ENCODE data around the gene NKAIN4.

Gene NKAIN4

DNA sequence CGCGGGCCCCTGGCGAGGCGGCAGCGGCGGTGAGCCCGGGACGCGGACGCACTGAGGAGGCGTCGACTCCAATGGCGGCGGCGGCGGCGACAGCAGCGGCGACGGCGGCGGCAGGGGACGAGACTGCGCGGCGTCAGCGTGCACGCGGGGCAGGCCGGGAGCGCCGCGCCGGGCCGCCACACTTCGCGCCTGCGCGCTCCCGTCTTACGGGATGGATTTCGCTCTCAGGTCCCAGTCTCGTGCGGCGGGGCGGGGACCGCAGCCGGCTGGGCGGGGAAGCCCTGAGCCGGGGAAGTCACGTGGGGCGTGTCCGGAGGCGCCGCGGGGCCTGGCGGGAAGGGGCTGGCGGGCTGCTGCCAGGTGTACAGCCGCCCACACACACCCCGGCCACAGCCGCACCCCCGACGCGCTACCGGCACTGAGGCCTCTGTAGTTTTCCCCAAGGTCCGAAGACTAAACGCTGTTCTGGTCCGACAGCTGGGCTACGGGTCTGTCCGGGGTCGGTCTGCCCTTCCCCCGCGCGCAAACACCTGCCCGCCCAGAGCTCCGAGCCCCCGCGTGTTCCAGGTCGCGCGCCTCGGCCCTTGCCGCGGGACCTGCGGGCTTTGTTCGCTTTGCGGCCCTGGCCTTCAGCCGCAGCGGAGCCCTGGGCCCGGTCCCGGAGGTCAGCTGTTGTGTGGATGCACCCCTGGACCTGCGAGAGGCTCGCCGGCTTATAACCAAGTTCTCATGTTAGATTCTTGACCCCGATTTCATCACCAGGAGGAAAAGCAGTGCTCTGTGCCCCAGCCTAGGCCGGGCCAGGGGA lies 38.0 kb downstream of the NKAIN4 start, which contains the start of gene YTHDF1:
TSS of gene YTHDF1 (minus strand) at position 91 of the 808 bp plus-strand sequence. CDS start 239 bp downstream, outside the sequence.
- peaks cover 19% of the 10 kb centered on the region for H3K4me1 ChIP-seq (ENCODE audit: insufficient read depth, insufficient read length)
- no peaks in the 10 kb centered on the region for H3K27me3 ChIP-seq (ENCODE audit: insufficient read depth, insufficient read length)
- TF ChIP-seq ZNF274 (IDR thresholded peaks at IDR 0.05; ENCODE audit: low read depth, low read length) = no peak
- peak; percentile 35 for TF ChIP-seq YY1 (IDR thresholded peaks at IDR 0.05; ENCODE audit: insufficient read depth, insufficient read length)
- peak; percentile 93 for DNase-seq (ENCODE audit: low read depth, low spot score)
- H3K9ac ChIP-seq (ENCODE audit: insufficient read length, low read depth) = peak within 1 kb of the TSS; percentile 97
- no peaks in the 10 kb centered on the region for H3K9me3 ChIP-seq (ENCODE audit: insufficient read depth, low read length)
- H3K4me3 ChIP-seq (ENCODE audit: insufficient read length, low read depth) = peak within 1 kb of the TSS; percentile 90
- peaks cover 41% of the 10 kb centered on the region for H3K36me3 ChIP-seq (ENCODE audit: insufficient read depth, insufficient read length, low read length)

DNA sequence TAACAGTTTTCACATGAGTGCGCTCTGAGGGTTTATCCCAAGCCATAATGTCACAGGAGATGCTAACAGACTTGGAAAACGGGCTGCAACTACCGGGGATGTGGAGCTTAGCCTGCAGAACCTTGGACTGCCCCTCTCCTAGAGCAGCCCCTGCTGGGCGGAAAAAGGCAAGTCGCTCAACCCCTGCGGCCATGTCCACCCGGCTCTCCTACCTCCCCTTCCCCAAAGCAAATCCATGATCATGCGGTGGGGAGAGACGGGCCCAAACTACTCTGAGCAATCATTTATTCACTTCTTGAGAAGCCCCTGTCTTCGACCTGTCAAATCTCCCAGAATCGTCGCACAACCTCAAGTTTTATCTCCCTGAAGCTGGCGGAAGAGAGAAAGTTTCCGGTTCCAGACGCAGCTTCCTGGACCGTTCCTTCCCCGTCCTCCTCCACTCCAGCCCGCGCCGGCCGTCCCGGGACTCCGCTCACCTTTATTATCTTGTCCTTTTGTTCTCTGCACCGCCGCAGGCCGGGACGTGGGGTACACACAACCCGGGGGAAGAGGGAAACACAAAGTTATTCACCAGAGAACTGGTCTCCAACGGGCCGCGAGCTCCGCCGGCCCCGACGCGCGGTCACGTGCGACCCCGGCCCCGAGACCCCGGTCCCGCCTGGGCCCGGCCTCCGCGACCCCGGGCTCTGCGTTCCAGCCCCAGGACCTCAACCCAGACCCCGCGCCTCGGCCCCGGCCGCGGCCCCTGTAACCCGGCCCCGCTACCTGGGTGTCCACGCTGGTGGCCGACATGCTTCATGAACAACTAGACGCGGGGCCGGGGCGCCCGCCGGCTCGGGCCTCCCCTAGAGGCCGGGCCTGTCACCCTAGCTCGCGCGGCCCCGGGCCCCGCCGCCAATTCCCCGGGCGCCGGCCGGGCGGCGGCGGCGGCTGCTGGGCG lies 38.9 kb downstream of the NKAIN4 start:
- Histone ChIP-seq H3K9ac (ENCODE audit: insufficient read length, low read depth) (peak overlapping the region; percentile 97), H3K4me1 (ENCODE audit: insufficient read depth, insufficient read length) (peaks cover 19% of the 10 kb centered on the region), H3K4me3 (ENCODE audit: insufficient read length, low read depth) (peak overlapping the region; percentile 90), H3K27me3 (ENCODE audit: insufficient read depth, insufficient read length) (no peaks in the 10 kb centered on the region), H3K36me3 (ENCODE audit: insufficient read depth, insufficient read length, low read length) (peaks cover 48% of the 10 kb centered on the region), H3K9me3 (ENCODE audit: insufficient read depth, low read length) (no peaks in the 10 kb centered on the region)
- no peak for DNase-seq (ENCODE audit: low read depth, low spot score)
- TF ChIP-seq SUZ12 (IDR thresholded peaks at IDR 0.05; ENCODE audit: extremely low read depth, insufficient read depth, insufficient read length) = no peak
- TF ChIP-seq YY1 (IDR thresholded peaks at IDR 0.05; ENCODE audit: insufficient read depth, insufficient read length) = no peak
- TF ChIP-seq ZNF274 (IDR thresholded peaks at IDR 0.05; ENCODE audit: low read depth, low read length) = no peak

DNA sequence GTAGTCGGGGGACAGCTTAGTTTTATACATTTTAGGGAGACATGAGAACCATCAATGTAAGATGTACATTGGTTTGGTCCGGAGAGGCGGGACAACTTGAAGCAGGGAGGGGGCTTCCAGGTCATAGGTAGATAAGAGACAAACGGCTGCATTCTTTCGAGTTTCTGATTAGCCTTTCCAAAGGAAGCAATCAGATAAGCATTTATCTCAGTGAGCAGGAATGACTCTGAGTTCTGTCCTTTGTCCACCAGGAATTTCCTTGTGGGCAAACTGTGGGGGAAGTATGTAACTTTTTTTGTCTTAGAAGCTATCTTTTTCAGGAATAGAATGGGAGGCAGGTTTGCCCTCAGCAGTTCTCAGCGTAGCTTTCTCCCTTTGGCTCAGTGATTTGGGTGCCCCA lies 39.7 kb downstream of the NKAIN4 start:
- DNase-seq (ENCODE audit: low read depth, low spot score) = no peak
- Histone ChIP-seq H3K36me3 (ENCODE audit: insufficient read depth, insufficient read length, low read length) (peaks cover 56% of the 10 kb centered on the region), H3K9ac (ENCODE audit: insufficient read length, low read depth) (no peak overlapping the region), H3K4me3 (ENCODE audit: insufficient read length, low read depth) (peak overlapping the region; percentile 90), H3K9me3 (ENCODE audit: insufficient read depth, low read length) (no peaks in the 10 kb centered on the region), H3K27me3 (ENCODE audit: insufficient read depth, insufficient read length) (no peaks in the 10 kb centered on the region), H3K4me1 (ENCODE audit: insufficient read depth, insufficient read length) (peaks cover 19% of the 10 kb centered on the region)
- TF ChIP-seq SUZ12 (IDR thresholded peaks at IDR 0.05; ENCODE audit: extremely low read depth, insufficient read depth, insufficient read length) (no peak), YY1 (IDR thresholded peaks at IDR 0.05; ENCODE audit: insufficient read depth, insufficient read length) (no peak), ZNF274 (IDR thresholded peaks at IDR 0.05; ENCODE audit: low read depth, low read length) (no peak)

DNA sequence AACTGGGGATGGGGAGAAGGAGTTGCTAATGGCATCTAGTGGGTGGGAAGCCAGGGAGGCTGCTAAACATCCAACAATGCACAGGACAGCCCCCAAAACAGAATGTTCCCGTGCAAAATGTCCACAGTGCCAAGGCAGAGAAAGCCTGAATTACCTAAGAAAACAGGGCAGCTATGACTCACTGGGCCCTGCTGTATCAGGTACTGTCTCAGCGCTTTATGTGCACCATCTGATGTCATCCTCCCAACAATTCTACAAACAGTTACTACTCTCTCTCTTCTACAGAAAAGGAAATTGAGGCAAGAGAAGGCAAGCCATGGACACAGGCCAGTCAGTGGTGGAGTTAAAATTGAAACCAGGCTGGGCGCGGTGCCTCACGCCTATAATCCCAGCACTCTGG lies 41.5 kb downstream of the NKAIN4 start:
- Histone ChIP-seq H3K4me1 (ENCODE audit: insufficient read depth, insufficient read length) (peaks cover 19% of the 10 kb centered on the region), H3K9ac (ENCODE audit: insufficient read length, low read depth) (peak overlapping the region; percentile 54), H3K4me3 (ENCODE audit: insufficient read length, low read depth) (no peak overlapping the region), H3K36me3 (ENCODE audit: insufficient read depth, insufficient read length, low read length) (peaks cover 74% of the 10 kb centered on the region), H3K27me3 (ENCODE audit: insufficient read depth, insufficient read length) (no peaks in the 10 kb centered on the region), H3K9me3 (ENCODE audit: insufficient read depth, low read length) (no peaks in the 10 kb centered on the region)
- DNase-seq (ENCODE audit: low read depth, low spot score) = no peak
- TF ChIP-seq SUZ12 (IDR thresholded peaks at IDR 0.05; ENCODE audit: extremely low read depth, insufficient read depth, insufficient read length) (no peak), ZNF274 (IDR thresholded peaks at IDR 0.05; ENCODE audit: low read depth, low read length) (no peak), YY1 (IDR thresholded peaks at IDR 0.05; ENCODE audit: insufficient read depth, insufficient read length) (no peak)

DNA sequence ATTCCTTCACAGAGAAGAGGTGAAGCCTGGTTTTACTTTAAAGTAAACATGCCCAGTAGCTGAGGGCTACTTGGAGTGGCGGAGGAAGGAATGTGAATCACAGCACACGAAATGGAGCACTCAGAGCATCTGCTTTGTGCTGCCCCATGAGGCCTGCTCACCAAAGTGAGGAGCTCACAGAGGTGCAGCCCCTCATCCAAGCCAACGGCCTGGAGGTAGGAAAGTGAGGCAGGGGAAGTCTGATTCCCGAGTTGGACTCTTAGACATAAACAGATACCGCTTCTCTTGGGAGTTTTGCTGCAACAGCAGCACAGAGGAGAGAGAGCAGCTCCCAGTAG lies 41.9 kb downstream of the NKAIN4 start:
- H3K36me3 ChIP-seq (ENCODE audit: insufficient read depth, insufficient read length, low read length) = peaks cover 78% of the 10 kb centered on the region
- DNase-seq (ENCODE audit: low read depth, low spot score) = no peak
- H3K27me3 ChIP-seq (ENCODE audit: insufficient read depth, insufficient read length) = no peaks in the 10 kb centered on the region
- H3K4me1 ChIP-seq (ENCODE audit: insufficient read depth, insufficient read length) = peaks cover 18% of the 10 kb centered on the region
- H3K4me3 ChIP-seq (ENCODE audit: insufficient read length, low read depth) = peak overlapping the region; percentile 9
- no peaks in the 10 kb centered on the region for H3K9me3 ChIP-seq (ENCODE audit: insufficient read depth, low read length)
- H3K9ac ChIP-seq (ENCODE audit: insufficient read length, low read depth) = peak overlapping the region; percentile 37
- TF ChIP-seq YY1 (IDR thresholded peaks at IDR 0.05; ENCODE audit: insufficient read depth, insufficient read length) (no peak), ZNF274 (IDR thresholded peaks at IDR 0.05; ENCODE audit: low read depth, low read length) (no peak), SUZ12 (IDR thresholded peaks at IDR 0.05; ENCODE audit: extremely low read depth, insufficient read depth, insufficient read length) (no peak)

DNA sequence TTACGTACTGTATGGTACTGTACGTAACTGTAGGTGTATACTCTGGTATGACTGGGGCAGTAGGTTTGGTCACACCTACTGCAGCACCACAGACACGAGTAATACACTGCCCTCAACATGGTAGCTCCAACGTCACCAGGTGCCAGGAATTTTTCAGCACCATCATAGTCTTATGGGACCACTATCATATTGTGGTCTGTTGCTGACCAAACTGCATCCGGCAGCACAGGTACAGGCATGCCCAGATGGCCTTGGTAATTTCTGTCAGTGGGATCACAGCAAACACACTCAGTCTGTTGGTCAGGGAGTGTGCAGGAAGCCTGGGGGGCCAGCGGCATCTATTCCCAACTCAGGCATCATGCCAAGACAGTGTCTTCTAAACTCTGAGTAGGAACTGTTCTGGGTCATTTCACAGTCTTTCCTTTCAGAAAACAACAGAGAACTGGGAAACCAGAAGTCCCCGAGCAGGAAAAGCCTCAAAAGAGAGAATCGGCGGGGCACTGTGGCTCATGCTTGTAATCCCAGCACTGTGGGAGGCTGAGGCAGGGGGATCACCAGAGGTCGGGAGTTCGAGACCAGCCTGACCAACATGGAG lies 44.2 kb downstream of the NKAIN4 start:
- DNase-seq (ENCODE audit: low read depth, low spot score) = no peak
- H3K4me3 ChIP-seq (ENCODE audit: insufficient read length, low read depth) = no peak overlapping the region
- peaks cover 13% of the 10 kb centered on the region for H3K4me1 ChIP-seq (ENCODE audit: insufficient read depth, insufficient read length)
- H3K9ac ChIP-seq (ENCODE audit: insufficient read length, low read depth) = no peak overlapping the region
- no peaks in the 10 kb centered on the region for H3K27me3 ChIP-seq (ENCODE audit: insufficient read depth, insufficient read length)
- TF ChIP-seq ZNF274 (IDR thresholded peaks at IDR 0.05; ENCODE audit: low read depth, low read length) (no peak), SUZ12 (IDR thresholded peaks at IDR 0.05; ENCODE audit: extremely low read depth, insufficient read depth, insufficient read length) (no peak), YY1 (IDR thresholded peaks at IDR 0.05; ENCODE audit: insufficient read depth, insufficient read length) (no peak)
- H3K9me3 ChIP-seq (ENCODE audit: insufficient read depth, low read length) = no peaks in the 10 kb centered on the region
- H3K36me3 ChIP-seq (ENCODE audit: insufficient read depth, insufficient read length, low read length) = peaks cover 96% of the 10 kb centered on the region

Measured in NT2/D1 (cell line).